Calu3 (cell line): ENCODE measurements around the gene FPGS. TPM values are rescaled to one million over a fixed set of nuclear protein-coding genes. Genes with fewer than 3 reads are reported as not detected.

ENCODE experiments used
- BruUV-seq: library from RNA; stranded (reverse); fragments of 400-500 nt; replicated peaks from 2 replicates; lab custom pipeline; 2021; lab: Mats Ljungman, UMichigan
- CTCF ChIA-PET: fragments of 300-600 bp; sonication (Branson Sonifier 250); formaldehyde crosslinking; loops from one replicate; lab custom pipeline; 2022; ENCODE audit warnings: antibody characterized with exemption; lab: Charles Lee
- DNase-seq: peaks from one replicate; pipeline ENCODE4 v3.0.0; 2022
- H3K27ac Mint-ChIP-seq: one replicate; pipeline ENCODE4 v1.8.0; 2022; ENCODE audit warnings: mixed read lengths; ENCODE audit not compliant: unreplicated experiment
- H3K27me3 Mint-ChIP-seq: one replicate; pipeline ENCODE4 v1.8.0; 2022; ENCODE audit warnings: mixed read lengths; ENCODE audit not compliant: unreplicated experiment
- H3K36me3 Mint-ChIP-seq: one replicate; pipeline ENCODE4 v1.8.0; 2022; ENCODE audit warnings: mild to moderate bottlenecking, moderate library complexity, mixed read lengths; ENCODE audit not compliant: insufficient read depth, unreplicated experiment
- H3K4me1 Mint-ChIP-seq: one replicate; pipeline ENCODE4 v1.8.0; 2022; ENCODE audit warnings: mild to moderate bottlenecking, low read depth, mixed read lengths; ENCODE audit not compliant: unreplicated experiment
- H3K4me3 Mint-ChIP-seq: one replicate; pipeline ENCODE4 v1.8.0; 2022; ENCODE audit warnings: mild to moderate bottlenecking, low read depth, moderate library complexity, mixed read lengths; ENCODE audit not compliant: unreplicated experiment
- H3K9me3 Mint-ChIP-seq: one replicate; pipeline ENCODE4 v1.8.0; 2022; ENCODE audit warnings: low read depth, mixed read lengths; ENCODE audit not compliant: unreplicated experiment
- intact Hi-C: fragments of 100-400 bp; cut with micrococcal nuclease; formaldehyde crosslinking; loops from one replicate; pipeline ENCODE4 v1.10.0; 2022; ENCODE audit not compliant: unreplicated experiment
- total RNA-seq: library from RNA; stranded (reverse); gene quantifications from 2 replicates; pipeline ENCODE4 v1.2.3, GENCODE V29; 2022
- TF ChIP-seq, protein P1 (sequence below): fragments of 200-600 bp; IDR thresholded peaks from one replicate; pipeline ENCODE4 v1.8.0; 2022; ENCODE audit warnings: antibody characterized with exemption; ENCODE audit not compliant: unreplicated experiment

FPGS gene
- total RNA-seq, 1 experiment from 2014 or later, result 75.2 TPM

DNA sequence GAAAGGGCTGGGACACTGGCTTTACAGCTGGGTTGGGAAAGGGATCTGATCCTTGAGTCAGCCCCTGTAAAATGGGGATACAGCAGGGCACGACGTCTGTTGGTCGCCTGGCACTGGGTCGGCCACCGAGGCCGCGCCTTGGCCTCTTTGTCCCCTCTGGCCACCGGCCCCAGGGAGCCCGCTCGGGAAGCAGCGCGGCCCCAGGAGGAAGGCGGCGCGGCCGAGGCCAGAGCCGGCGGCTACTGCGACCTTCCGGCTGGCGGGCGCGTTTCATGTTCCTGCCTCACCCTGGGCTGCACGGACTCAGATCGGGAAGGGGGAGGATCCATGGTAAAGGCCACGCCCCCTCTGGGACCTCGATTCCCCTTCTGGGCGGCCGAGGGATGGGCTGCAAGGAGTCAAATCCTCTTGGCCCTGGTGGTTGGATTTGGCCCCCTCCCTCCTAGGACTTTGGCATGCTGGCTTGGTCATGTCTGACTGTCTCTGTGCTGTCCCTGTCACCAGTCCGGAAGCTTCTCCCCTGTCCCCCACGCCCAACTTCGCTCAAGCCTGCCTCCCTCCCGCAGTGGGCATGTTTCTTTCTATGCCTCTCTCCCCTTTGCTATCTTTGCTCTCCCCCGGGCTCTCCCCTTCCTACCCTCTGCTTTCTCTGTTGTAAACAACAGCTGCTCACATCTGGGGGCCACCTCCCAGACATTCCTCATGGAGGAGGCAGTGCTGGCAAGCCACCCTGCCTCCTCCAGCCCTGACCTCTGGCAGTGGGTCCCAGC lies 25.8 kb downstream of the FPGS start:
- peak; percentile 67 for DNase-seq
- CTCF ChIA-PET, result interaction anchor here (0.6 to 0.7 kb wide), 2 partner anchors 23 to 289 kb away, joined by 3 read pairs; no protein-coding TSS in a partner anchor
- H3K4me1 Mint-ChIP-seq, result peaks cover 14% of the 10 kb centered on the region
- H3K27me3 Mint-ChIP-seq, result no peaks in the 10 kb centered on the region
- peaks cover 15% of the 10 kb centered on the region for H3K36me3 Mint-ChIP-seq
- BruUV-seq, result no TSS peak
- H3K27ac Mint-ChIP-seq, result no peak overlapping the region
- H3K4me3 Mint-ChIP-seq, result peak overlapping the region; percentile 56
- intact Hi-C loops, result no loop called here
- H3K9me3 Mint-ChIP-seq, result no peaks in the 10 kb centered on the region
- TF ChIP-seq, protein P1, sequence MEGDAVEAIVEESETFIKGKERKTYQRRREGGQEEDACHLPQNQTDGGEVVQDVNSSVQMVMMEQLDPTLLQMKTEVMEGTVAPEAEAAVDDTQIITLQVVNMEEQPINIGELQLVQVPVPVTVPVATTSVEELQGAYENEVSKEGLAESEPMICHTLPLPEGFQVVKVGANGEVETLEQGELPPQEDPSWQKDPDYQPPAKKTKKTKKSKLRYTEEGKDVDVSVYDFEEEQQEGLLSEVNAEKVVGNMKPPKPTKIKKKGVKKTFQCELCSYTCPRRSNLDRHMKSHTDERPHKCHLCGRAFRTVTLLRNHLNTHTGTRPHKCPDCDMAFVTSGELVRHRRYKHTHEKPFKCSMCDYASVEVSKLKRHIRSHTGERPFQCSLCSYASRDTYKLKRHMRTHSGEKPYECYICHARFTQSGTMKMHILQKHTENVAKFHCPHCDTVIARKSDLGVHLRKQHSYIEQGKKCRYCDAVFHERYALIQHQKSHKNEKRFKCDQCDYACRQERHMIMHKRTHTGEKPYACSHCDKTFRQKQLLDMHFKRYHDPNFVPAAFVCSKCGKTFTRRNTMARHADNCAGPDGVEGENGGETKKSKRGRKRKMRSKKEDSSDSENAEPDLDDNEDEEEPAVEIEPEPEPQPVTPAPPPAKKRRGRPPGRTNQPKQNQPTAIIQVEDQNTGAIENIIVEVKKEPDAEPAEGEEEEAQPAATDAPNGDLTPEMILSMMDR, result no peak

DNA sequence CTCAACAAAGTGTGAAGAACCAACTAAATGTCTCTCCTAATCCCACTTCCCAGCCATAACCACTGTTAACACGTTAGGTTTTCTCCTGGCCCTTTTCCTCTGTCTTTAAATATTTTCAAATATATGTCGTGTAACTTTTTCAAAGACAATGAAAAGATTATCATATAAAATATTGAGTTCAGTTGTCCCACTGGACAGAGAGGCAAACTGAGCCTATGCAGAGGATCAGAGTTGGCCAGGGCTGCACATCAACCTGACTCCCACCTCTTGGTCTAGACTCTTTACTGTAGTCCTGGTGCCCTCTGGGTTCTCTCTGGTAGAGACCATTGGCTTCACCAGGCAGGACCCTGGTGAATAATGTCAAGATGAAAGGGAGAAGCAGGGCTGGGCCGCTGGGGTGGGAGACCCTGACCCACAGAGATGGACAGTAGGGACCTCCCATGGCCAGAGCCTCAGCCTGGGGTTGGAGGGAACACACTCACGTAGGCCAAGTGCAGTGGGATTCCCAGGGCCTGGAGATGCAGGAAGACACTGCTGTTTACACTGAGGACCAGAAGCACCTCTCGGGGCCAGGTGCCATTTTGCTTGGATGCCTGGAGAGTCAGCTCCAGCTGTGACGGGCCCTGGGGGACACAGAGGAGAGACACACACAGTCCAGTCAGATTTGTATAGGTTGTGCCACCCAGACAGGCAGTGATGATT lies 26.7 kb downstream of the FPGS start:
- CTCF ChIA-PET, result interaction anchor here (0.7 kb wide), 1 partner anchor 24 kb away, joined by 3 read pairs; no protein-coding TSS in a partner anchor
- peak overlapping the region; percentile 56 for H3K4me3 Mint-ChIP-seq
- DNase-seq, result no peak
- peaks cover 15% of the 10 kb centered on the region for H3K36me3 Mint-ChIP-seq
- H3K27me3 Mint-ChIP-seq, result no peaks in the 10 kb centered on the region
- TF ChIP-seq, protein P1, result no peak
- intact Hi-C loops, result no loop called here
- H3K4me1 Mint-ChIP-seq, result peaks cover 14% of the 10 kb centered on the region
- no peaks in the 10 kb centered on the region for H3K9me3 Mint-ChIP-seq
- H3K27ac Mint-ChIP-seq, result no peak overlapping the region
- BruUV-seq, result no TSS peak

DNA sequence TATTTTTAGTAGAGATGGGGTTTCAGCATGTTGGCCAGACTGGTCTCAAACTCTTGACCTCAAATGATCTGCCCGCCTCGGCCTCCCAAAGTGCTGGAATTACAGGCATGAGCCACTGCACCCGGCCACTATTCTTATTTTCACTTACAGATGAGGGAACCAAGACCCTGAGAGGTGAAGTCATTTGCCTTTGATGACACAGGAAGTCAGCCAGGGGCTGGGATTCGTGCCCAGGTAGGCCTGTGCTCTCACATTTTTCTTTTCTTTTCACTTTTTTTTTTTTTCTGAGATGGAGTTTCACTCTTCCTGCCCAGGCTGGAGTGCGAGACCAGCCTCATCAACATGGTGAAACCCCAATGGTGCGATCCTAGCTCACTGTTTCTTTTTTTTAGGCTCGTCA lies 29.6 kb downstream of the FPGS start:
- BruUV-seq, result no TSS peak
- Mint-ChIP-seq H3K4me3 (no peak overlapping the region), H3K27me3 (no peaks in the 10 kb centered on the region), H3K4me1 (peaks cover 14% of the 10 kb centered on the region), H3K9me3 (no peaks in the 10 kb centered on the region), H3K36me3 (peaks cover 6% of the 10 kb centered on the region), H3K27ac (no peak overlapping the region)
- CTCF ChIA-PET, result interaction anchor here (0.7 kb wide), 1 partner anchor 22 kb away, joined by 7 read pairs; the partner anchor contains the start of gene ENG
- TF ChIP-seq, protein P1, result no peak
- intact Hi-C loops, result no loop called here
- DNase-seq, result no peak

DNA sequence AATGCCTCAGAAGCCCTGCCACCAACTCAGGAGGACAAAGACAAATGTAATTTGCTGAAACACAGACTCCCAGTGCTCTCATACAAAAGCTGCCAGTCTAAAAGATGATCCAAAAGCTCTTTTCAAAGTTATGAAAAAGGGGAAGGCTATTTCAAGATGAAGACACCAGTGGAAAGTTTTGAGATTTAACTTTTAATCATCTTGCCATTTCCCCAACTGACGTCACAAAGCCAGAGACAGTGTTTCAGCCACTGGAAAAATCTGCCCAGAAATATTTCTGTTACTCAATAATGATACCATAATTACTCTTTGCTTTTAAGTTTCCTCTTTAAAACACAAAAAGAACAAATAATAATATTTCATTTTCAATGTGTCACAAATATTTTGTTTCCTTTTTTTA lies 30.9 kb downstream of the FPGS start:
- no peak overlapping the region for H3K4me3 Mint-ChIP-seq
- H3K9me3 Mint-ChIP-seq, result no peaks in the 10 kb centered on the region
- peaks cover 9% of the 10 kb centered on the region for H3K4me1 Mint-ChIP-seq
- no peak overlapping the region for H3K27ac Mint-ChIP-seq
- no peak for DNase-seq
- no peaks in the 10 kb centered on the region for H3K27me3 Mint-ChIP-seq
- CTCF ChIA-PET, result interaction anchor here (0.6 to 0.7 kb wide), 2 partner anchors 31 to 46 kb away, joined by 3 read pairs; partner anchors contain the start of gene FPGS
- intact Hi-C loops, result no loop called here
- TF ChIP-seq, protein P1, result no peak
- H3K36me3 Mint-ChIP-seq, result peaks cover 4% of the 10 kb centered on the region
- no TSS peak for BruUV-seq
